SKM-1 treated with dmso at 0.1 percent for 144 hours (cell line): ENCODE data around the gene PRKAR2A.

Source experiments
- DNase-seq: peaks from one replicate; lab custom pipeline; 2025; ENCODE audit not compliant: unreplicated experiment; lab: John Stamatoyannopoulos, UW

PRKAR2A gene

DNA sequence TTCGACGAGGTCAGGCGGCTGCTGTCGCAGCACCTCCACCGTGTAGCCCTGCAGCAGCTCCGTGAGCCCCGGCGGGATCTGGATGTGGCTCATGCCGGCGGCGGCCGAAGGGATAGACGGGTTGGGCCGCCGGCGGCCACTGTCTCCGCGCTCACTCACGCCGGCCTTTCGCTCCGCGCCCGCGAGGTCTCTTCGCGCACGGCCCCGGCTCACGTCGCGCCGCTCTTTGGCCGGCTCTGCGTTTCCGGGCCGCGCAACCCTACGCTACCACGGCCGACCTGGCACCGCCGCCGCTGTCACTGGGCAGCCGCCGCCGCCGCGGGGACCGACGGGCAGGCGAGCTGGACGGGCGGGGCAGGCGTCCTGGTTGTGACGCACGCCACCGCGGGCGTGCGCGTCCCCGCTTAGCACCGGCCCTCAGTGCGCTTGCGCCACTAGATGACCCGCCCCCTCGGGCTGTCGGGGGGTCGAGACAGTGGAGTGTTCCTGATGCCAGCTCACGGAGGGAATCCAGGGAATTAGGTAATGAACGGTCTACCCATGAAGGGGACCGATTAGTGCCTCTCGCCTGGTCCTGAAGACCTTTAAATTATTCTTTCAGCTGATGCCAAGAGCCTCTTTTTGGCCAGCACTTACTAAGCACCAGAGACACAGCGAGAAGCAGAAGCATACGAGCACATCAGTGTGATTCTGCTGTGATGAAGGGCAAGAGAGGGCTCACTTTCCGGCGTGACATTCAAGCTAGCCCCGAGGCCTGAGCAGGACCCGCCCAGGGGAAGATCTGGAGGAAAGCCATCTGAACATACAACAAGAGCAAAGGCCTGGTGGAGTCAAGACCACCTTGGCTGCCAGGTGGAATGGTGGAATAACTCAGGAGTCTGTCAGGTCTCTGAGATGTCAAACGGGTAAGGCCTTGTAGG lies at the start of gene PRKAR2A:
Gene PRKAR2A (minus strand): TSS at position 371 of the 920 bp plus-strand sequence. CDS start 278 bp downstream, at position 93.
- peak; percentile 89 for DNase-seq

DNA sequence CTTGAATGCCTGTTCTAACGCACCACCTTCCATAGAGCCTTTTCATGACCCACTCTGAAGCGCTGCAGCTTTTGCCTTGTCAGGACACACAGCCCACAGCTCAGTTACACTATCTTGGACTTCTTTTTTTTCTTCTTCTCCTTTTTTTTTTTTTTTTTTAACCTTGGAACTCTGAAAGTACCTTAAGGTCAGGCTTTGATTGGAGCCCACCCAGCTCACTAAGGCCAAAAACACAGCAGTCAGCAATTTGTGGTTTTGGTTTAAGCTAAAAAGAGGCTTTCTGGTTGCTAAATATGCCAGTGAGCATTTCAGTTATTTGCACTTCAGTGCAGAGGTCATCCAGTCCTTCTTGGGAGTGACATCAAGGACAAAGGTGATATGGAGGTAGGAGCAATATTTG lies 49.3 kb upstream of the PRKAR2A start:
- DNase-seq, result peak; percentile 22

DNA sequence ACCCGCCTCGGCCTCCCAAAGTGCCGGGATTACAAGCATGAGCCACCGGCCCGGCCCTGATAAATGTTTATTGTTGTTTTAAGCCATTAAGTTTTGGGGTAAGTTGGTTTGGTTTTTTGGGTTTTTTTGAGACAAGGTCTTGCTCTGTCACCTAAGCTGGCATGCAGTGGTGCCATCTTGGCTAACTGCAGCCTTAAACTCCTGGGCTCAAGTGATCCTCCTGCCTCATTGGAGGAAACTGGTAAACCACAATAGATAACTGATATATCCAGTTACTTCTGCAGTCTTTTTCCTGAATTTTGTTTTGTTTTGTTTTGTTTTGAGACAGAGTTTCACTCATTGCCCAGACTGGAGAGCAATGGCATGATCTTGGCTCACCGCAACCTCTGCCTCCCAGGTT lies 46.8 kb upstream of the PRKAR2A start:
- no peak for DNase-seq

DNA sequence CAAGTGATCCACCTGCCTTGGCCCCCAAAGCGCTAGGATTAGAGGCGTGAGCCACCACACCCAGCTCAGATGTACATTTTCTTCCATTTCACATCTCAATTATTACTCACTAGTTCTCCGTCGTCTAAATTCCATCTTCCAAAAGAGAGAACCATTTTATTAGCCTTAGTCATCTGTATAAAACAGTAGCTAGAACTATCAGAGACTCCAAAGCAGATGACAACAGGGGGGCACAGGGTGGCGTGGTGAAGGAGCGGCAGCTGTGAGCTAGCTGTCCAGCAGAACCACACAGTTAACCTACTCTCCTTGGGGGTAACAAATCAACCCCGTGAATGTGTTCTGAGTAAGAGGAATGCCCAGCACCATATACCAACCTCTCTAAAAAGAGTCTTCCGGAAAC lies 43.9 kb upstream of the PRKAR2A start:
- DNase-seq, result no peak

DNA sequence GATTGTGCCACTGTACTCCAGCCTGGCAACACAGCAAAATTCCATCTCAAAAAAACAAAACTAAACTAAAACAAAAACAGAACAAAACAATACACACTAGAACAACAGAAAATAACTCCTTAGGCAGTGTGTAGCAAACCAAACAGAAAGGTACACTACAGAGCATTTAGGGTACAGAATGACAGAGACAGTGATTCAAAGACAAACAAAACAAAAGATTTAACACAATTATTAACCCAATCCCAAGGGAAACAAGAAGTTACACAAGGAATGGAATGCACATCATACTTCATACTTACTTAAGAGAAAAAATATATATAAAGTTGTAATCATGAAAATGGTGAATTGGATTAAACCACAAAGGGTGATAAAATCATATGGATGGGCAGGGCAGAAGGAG lies 38.1 kb upstream of the PRKAR2A start:
- no peak for DNase-seq

DNA sequence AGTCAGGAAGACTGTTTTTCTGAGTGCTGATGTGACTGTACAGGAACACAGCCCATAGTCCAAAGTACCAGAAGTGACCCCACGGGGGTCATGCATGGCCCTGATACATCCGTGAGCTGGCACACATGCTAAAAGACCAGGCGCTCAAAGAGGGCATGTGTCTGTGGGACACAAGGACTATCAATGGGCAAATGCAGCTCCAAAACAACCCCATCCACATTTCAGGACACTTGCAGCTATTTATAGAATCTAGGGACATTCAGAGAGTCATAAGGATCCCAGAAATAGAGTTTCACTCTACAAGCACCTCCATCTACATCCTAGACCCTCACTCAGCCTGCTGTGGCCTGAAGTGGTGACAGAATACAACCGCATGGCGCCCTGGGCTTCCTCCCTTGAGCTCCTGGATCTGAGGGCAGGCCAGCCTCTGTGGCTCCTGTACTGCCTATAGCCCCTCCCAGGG lies 34.0 kb upstream of the PRKAR2A start:
- no peak for DNase-seq

DNA sequence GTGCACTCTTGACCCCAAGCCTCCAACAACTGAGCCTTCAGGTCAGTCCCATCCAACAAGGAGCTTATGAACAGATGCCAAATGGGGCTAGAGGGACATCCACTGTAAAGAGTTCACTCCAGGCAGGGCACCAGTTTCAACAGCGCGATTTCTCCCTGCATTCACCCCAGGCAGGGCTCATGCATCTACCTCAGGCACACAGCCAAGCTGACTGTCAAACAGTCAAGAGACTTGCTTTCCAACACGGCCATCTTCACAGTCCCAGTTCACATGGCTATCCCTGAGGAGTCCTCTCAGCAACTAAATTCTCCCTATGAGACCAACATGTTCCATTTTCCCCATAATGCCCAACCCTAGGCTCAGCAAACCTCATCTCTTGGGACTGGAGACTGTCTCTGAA lies 33.3 kb upstream of the PRKAR2A start:
- DNase-seq, result no peak

DNA sequence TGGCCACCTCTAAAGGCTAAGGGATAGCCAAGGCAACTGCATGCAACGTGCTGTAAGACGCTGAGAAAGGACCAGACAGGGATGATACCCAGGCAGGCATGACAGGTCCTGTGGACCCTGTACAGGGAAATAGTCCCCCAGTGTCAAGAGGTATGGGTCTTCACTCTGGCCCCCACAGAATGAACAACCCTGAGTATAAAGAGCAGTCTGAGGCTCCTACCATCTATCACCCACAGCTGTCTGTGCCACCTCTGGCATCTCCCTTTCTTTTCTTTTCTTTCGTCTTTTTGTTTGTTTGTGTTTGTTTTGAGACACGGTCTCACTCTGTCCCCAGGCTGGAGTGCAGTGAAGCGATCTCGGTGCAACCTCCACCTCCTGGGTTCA lies 32.3 kb upstream of the PRKAR2A start:
- no peak for DNase-seq

DNA sequence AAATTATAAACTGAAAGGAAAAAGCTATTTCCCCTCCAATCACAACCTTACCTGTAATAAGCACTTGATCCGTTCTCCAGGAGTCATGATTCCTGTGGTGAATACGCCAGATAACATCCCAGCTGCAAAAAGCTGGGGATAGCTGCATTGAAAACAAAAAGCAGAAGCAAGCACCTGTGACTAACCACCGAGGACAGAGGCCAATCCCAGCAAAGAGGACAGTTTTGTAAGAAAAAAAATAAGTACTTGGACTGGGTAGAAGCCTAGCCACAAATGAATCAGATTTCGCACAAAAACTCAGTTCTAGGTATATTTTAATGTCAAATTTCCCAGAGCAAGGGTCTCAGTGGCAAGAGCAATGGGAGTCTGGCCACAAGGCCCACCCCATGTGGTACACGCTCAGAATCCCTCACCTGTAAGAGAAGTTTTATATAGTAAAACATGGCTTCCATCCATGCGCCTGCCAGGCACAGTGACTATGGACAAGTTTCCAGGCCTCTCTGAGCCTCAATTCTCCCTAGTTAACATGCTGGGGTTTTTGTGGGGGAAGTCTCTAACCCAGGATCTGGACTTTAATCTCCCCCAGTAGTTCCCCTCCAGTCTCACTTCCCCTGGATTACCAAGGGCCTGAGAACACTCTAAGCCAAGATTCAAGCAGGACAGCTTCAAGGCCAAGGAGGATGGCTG lies 31.8 kb upstream of the PRKAR2A start:
- DNase-seq, result no peak

DNA sequence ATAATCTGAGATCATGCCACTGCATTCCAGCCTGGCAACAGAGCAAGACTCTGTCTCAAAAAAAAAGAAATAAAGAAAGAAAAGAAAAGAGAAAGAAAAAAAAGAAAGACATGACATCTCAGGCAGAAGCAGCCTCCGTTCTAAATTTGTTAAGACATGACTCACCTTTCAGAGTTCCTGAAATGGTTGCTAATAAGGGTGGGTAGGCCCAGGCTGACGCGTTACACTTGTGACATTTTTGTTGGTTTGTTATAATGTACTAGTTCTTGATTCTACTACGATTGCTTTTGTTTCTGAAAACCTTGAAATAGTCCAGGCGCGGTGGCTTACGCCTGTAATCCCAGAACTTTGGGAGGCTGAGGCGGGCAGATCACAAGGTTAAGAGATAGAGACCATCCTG lies 30.0 kb upstream of the PRKAR2A start:
- no peak for DNase-seq

DNA sequence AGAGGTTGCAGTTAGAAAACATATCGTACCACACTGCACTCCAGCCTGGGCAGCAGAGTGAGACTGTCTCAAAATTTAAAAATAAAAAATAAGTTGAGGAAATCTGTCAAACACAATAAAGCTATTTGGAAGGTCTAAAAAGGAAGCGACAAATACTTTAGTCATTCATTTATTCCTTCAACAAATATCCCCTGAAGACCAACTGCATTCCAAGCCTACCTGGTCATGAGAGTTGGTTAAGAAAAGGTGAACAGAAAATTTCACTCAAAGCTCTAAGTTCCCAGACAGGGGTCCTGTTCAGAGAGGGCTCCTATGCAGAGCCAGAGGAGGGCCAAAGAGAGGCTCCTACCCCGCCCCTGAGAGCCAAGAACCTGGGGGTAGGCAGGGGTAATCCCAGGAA lies 15.4 kb upstream of the PRKAR2A start:
- no peak for DNase-seq

DNA sequence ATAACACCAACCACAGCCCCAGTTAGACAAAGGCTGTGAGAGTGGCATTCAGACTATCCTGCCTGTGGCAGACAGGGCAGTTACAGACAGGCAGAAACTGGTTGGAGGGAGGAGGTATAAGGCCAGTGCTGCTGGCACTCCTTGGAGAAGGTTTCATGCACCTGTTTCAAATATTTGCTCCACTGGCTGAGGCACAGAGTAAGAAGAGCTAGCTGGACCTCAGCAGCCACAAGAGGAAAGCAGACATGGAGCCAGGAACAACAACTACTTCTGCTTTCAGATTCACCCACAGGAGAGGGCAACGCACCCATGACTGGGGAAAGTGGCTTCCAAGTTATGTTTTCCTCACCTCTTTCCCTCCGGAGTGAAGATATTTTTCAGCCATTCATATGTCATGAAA lies 11.5 kb upstream of the PRKAR2A start:
- DNase-seq, result no peak

DNA sequence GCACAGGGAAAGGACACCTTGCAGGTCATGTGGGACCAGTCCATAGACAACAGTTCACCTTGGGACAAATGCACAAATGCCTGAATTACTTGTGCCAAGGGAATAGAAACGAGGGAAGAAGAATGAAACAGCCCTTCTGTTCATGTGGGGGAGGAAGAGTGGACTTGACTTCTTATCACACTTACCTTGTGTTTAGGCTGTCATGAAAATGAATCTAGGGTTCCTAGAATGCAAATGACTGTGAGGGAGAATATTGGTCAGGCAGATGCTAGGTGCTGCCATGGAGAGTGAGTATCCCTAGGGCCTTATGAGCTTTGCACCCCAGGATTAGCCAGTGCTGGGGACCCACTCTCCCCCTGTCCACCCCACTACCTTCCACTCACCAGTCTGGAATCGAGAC lies 11.0 kb upstream of the PRKAR2A start:
- DNase-seq, result no peak

DNA sequence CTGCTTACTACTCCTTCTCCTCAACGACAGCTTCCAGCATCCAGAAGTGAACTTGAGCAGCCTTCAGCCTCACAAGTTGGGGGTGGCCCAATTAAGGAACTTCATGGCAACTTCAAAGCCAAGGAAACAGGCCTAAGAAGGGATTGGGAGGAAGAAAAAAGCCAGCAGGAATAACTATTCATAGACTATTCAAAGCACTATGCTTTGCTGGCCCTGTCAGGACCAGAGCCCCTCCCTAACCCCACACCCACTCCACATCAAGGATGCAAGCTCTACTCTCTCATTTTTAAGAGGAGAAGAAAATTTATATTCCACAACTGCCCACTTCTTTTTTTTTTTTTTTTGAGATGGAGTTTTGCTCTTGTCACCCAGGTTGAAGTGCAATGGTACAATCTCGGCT lies 10.0 kb upstream of the PRKAR2A start:
- DNase-seq, result no peak

DNA sequence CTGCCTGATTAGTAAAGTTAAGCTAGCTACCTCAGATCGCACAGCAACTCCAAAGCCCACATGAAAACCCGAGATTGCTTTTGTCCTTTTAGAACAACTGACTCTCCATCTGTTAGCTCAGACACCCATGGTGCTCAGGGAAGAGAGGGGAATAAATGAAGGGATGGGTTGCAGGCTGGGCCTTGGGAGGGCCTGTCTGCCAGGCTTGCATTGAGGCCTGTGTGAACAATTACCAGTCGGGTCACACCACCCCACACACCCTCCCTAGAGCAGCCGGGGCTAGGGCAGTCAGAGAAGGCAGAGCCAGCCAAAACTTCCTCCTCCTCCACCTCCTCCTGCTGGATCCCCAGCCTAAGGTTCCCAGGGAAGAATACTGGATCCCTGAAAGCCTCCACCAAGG lies 8.8 kb upstream of the PRKAR2A start:
- DNase-seq, result no peak

DNA sequence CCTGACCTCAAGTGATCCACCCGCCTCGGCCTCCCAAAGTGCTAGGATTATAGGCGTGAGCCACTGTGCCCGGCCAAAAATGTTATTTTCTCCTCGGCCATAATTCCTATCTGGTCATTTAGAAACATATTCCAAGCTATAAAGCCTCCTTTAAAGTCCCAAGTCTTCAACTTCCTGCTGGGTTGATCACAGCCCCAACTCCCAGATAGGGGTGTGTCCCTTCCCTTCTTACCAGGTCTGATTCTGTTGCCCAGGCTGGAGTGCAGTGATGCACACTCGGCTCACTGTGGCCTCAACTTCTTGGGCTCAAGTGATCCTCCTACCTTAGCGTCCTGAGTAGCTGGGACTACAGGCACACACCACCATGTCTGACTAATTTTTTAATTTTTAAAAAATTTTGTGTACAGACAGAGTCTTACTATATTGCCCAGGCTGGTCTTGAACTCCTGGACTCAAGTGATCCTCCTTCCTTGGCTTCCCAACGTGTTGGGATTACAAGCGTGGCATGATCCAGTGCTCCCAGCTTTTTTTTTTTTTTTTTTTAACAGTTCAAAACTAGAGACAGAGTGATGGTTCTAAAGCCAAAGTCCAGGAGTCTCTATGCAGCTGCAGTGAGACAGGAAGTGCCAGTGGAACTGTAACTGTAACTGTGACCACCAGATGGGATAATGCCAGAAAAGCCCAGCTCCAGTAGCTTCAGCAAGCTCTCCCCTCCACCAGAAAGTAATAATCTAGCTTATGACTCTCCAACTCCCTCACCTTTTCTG lies 8.2 kb upstream of the PRKAR2A start:
- DNase-seq, result no peak

DNA sequence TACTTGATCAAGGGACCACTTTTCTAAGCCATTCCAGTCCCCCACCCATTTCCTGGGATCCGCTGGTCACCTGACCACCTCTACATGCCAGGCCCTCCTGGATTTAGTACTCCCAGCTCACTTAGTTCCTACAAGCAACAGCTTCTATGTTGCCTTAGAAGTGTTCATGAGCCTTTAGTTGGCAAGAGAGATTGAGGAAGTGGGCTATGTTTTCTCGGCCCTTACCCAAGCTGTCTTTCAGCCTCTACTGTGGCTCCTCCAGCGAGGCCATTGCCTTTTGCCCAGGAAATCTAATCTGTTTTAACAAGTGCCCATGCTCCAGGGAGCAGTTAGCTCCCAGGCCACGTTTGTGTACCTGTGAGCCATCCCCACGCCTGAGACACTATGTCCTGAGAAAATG lies 4.5 kb upstream of the PRKAR2A start:
- peak; percentile 10 for DNase-seq

DNA sequence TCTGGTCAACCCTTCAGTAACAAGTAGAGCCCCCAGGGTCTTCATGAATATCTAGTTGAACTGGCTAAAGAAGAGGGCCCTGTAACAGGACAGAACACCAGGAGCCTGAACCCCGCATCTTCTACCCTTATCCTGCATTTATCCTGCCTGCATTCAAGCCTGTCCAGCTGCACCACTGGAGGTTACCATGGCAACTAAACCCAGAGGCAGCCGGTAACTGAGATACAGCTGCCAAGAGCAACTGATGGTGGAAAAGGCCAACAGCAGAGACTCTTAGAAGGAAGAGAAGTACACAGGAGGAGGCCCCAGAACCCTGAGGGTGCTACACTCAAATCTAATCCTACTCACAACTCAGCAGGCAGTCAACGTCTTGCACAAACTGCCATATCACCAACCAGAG lies 3.7 kb upstream of the PRKAR2A start:
- no peak for DNase-seq

DNA sequence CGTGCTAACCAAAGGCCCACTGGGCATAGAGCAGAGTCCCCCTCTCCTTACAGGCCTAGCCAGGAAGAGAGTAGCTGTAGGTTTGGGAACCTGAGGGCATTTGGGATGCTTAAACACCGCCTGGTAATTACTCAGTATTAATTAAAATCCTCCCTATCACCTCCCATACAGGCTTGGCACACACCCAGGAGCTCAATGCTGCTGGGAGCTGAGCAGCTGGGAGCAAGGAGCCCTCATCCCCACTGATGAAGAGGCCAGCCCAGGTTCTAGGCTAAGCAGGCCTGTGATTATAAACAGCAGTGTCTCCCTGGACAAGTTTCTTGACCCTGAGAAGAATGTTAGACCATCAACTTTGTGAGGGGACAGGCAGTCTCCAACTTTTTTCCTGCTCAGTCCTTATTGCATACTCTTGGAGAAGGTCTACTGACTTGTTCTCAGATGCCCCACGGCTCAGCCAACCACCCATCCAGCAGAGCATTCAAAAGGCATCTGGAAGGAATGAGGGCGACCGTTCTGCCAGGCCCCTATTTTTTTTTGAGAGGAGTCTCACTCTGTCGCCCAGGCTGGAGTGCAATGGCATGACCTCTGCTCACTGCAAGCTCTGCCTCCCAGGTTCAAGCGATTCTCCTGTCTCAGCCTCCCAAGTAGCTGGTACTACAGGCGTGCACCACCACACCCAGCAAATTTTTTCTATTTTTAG lies 1.3 kb upstream of the PRKAR2A start:
- no peak for DNase-seq

DNA sequence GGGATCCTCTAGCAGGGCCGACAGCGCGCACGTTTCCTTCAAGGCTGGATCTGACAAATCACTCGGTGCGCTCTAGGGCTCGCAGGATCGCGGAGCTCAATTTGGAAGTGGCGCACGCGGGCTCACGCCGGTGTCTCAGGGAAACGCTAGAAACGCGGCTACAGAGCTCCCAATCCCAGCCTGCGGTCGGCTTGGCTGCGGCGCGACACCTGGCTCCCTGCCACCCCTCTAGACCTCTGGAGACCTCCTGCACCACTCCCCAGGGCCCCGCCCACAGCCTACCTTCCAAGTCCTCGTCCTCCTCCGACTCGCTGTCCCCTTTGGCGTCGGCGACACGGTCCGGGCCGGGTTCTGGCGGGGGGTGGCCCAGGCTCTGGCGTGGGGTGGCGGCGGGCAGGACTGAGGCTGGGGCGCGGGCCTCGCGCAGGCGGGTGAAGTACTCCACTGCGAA lies 596 bp downstream of the PRKAR2A start:
- DNase-seq, result peak; percentile 15

DNA sequence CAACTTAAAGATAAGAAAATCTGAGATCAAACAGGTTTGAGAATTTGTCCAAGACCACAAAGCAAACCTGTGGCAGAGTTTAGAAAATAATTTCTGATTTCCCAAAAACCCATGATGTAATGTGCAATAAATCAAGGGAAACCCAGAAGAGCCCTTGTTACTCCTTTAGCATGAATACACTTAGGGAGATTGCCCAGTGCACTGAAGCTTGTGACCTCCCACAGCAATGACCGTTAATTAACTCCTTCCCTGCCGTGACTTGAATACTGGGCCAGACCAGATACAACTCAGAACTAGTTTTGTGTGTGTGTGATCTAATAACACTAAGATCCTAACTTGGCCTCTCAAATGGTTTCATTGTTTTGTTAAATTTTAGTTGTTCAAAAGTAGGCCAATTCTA lies 2.5 kb downstream of the PRKAR2A start:
- no peak for DNase-seq
